BJ (cell line): Measurements from ENCODE around the gene TTL. TPM values are rescaled to one million over a fixed set of nuclear protein-coding genes. Genes with fewer than 3 reads are reported as not detected.

Experiments
- CTCF ChIA-PET: fragments of 350-600 bp; formaldehyde crosslinking; extraction: SDS; loops from one replicate; lab custom pipeline; 2021; ENCODE audit warnings: antibody characterized with exemption, inconsistent platforms; lab: Yijun Ruan, JAX
- POLR2A ChIA-PET: fragments of 300-600 bp; sonication (Branson Sonifier 250); formaldehyde crosslinking; extraction: SDS; loops from one replicate; lab custom pipeline; 2021; ENCODE audit warnings: antibody characterized with exemption; lab: Charles Lee
- DNase-seq: peaks from one replicate; pipeline ENCODE4 v3.0.0-alpha.2; 2011; ENCODE audit warnings: low read depth
- H3K27me3 ChIP-seq: 2 replicates; pipeline ENCODE4 v1.6.0; 2011; ENCODE audit warnings: low read length; ENCODE audit not compliant: control insufficient read depth, insufficient read depth
- H3K36me3 ChIP-seq: 2 replicates; pipeline ENCODE4 v1.5.1; 2011; ENCODE audit warnings: low read length; ENCODE audit not compliant: control insufficient read depth, insufficient read depth
- H3K4me3 ChIP-seq: 2 replicates; pipeline ENCODE4 v1.5.1; 2011; ENCODE audit warnings: low read depth, mild to moderate bottlenecking, control low read depth, low read length
- CTCF ChIP-seq: IDR thresholded peaks from 2 replicates; pipeline ENCODE4 v1.5.1; 2011; ENCODE audit warnings: low read depth, mild to moderate bottlenecking, control low read depth, inconsistent platforms, low read length, moderate library complexity; ENCODE audit not compliant: insufficient read depth
- polyA plus RNA-seq: library from polyadenylated mRNA; depleted of rRNA; stranded (reverse); fragments of >200 nt; gene quantifications from 2 replicates; pipeline ENCODE4 v1.2.3, GENCODE V29; 2011; rRNA removed
- small RNA-seq: library from RNA; depleted of rRNA; stranded (forward); fragments of <200 nt; gene quantifications from one replicate; pipeline ENCODE3, GENCODE V24; 2012; ENCODE audit warnings: low replicate concordance, low read depth; ENCODE audit not compliant: insufficient read length

Gene TTL
- polyA plus RNA-seq, 1 experiment = 11.1 TPM

- DNase-seq = no peak
- Histone ChIP-seq H3K4me3 (no peak overlapping the region; the same call in 1 of the 2 replicates), H3K36me3 (no peaks in the 10 kb centered on the region), H3K27me3 (no peaks in the 10 kb centered on the region)
- TF ChIP-seq CTCF = no peak
- CTCF ChIA-PET = interaction anchor here (3.1 to 3.3 kb wide), 2 partner anchors 15 to 142 kb away, joined by 16 to 19 read pairs; no protein-coding TSS in a partner anchor
- POLR2A ChIA-PET = no interaction called here
Measured at GRCh38 chr2:112585400-112585799, 103.4 kb downstream of the TTL start.

GRCh38 chr2:112585873-112586464, 104.0 kb downstream of the TTL start:
- H3K27me3 ChIP-seq = no peaks in the 10 kb centered on the region
- POLR2A ChIA-PET = no interaction called here

GRCh38 chr2:112588611-112589045, 106.7 kb downstream of the TTL start:
- CTCF ChIA-PET = interaction anchor here (1.1 kb wide), 1 partner anchor 11 kb away, joined by 5 read pairs; no protein-coding TSS in a partner anchor
- H3K36me3 ChIP-seq = no peaks in the 10 kb centered on the region
- no peaks in the 10 kb centered on the region for H3K27me3 ChIP-seq
- POLR2A ChIA-PET = no interaction called here
- no peak for DNase-seq
- TF ChIP-seq CTCF = no peak
- H3K4me3 ChIP-seq = no peak overlapping the region

More at GRCh38 chr2:112585873-112586464, 104.0 kb downstream of the TTL start:
- no peak for TF ChIP-seq CTCF
- CTCF ChIA-PET = interaction anchor here (3.1 to 3.3 kb wide), 2 partner anchors 14 to 141 kb away, joined by 16 to 19 read pairs; no protein-coding TSS in a partner anchor
- Histone ChIP-seq H3K36me3 (no peaks in the 10 kb centered on the region), H3K4me3 (no peak overlapping the region)
- no peak for DNase-seq

Small RNA genes within 50 kb of the gene (small RNA-seq; reads per million reads assigned to genes)
- not detected for gene RF00019

Other genes with a start within 250 kb of the TTL start
- gene ZC3H8, start 227.1 kb upstream of the TTL start, polyA plus RNA-seq = 0.99 and 3.6 TPM in 2 replicates
- gene ZC3H6, start 206.6 kb upstream of the TTL start, polyA plus RNA-seq = 1.2 and 1.4 TPM in 2 replicates
- 0.97 and 1.8 TPM in 2 replicates for gene RGPD8, start 48.5 kb upstream of the TTL start, polyA plus RNA-seq
- gene POLR1B, start 60.3 kb downstream of the TTL start, polyA plus RNA-seq = 11.8 and 13.9 TPM in 2 replicates
- 8.1 and 14.9 TPM in 2 replicates for gene CHCHD5, start 102.5 kb downstream of the TTL start, polyA plus RNA-seq
- 25.3 and 38.8 TPM in 2 replicates for gene SLC20A1, start 163.8 kb downstream of the TTL start, polyA plus RNA-seq
- gene NT5DC4, start 238.9 kb downstream of the TTL start, polyA plus RNA-seq = not detected in 2 replicates